GM12878 (cell line): ENCODE data around the gene PTGIS. TPM values are rescaled to one million over a fixed set of nuclear protein-coding genes. Genes with fewer than 3 reads are reported as not detected.

Experiments
- ATAC-seq: fragments of 200-7000 bp; cut with Tn5 transposase; 3 replicates; pipeline ENCODE4 v1.9.1; 2020; ENCODE audit warnings: mild to moderate bottlenecking, moderate library complexity
- BruUV-seq: library from RNA; stranded (reverse); fragments of 400-500 nt; replicated peaks from 2 replicates; lab custom pipeline; 2021; lab: Mats Ljungman, UMichigan
- CTCF ChIA-PET: fragments of 300-600 bp; sonication (Branson Sonifier 250); formaldehyde crosslinking; extraction: SDS; loops from one replicate; lab custom pipeline; 2021; ENCODE audit warnings: inconsistent platforms; lab: Yijun Ruan, JAX
- POLR2A ChIA-PET: fragments of 350-600 bp; formaldehyde crosslinking; extraction: SDS; loops from one replicate; lab custom pipeline; 2021; ENCODE audit warnings: inconsistent platforms; lab: Charles Lee
- RAD21 ChIA-PET: fragments of 300-600 bp; sonication (Branson Sonifier 250); formaldehyde crosslinking; loops from one replicate; lab custom pipeline; 2023; ENCODE audit warnings: antibody characterized with exemption; ENCODE audit not compliant: unreplicated experiment; lab: Charles Lee
- SMC1A ChIA-PET: fragments of 300-600 bp; sonication (Branson Sonifier 250); formaldehyde crosslinking; loops from one replicate; lab custom pipeline; 2023; ENCODE audit not compliant: unreplicated experiment, uncharacterized antibody; lab: Charles Lee
- DNase-seq: peaks from one replicate; pipeline ENCODE4 v3.0.0-alpha.2; 2011; ENCODE audit warnings: low read depth, low spot score
- FAIRE-seq: peaks from 3 replicates; lab custom pipeline; 2011; peaks lifted over from hg19 to GRCh38; lab: Jason Lieb, UNC
- H2AFZ ChIP-seq: 2 replicates; pipeline ENCODE4 v1.6.0; 2011; ENCODE audit warnings: low read depth, low read length, control low read depth; ENCODE audit not compliant: control insufficient read depth
- H3K27ac ChIP-seq: 2 replicates; pipeline ENCODE4 v1.5.1; 2011; ENCODE audit warnings: control low read depth; ENCODE audit not compliant: control insufficient read depth, insufficient read depth
- H3K27me3 ChIP-seq, 2 experiments: replicated peaks in 1 of 2; 2 replicates each; pipeline versions ENCODE4 v1.6.0 to v1.6.1; 2011; ENCODE audit warnings: low read length in 1 of 2; ENCODE audit not compliant: control insufficient read depth in 2 of 2, insufficient read depth in 2 of 2
- H3K36me3 ChIP-seq, 2 experiments: 2 replicates each; pipeline ENCODE4 v1.5.1; 2011; ENCODE audit warnings: low read length in 1 of 2; ENCODE audit not compliant: control insufficient read depth in 2 of 2, insufficient read depth in 2 of 2
- H3K4me1 ChIP-seq: 2 replicates; pipeline ENCODE4 v1.6.1; 2011; ENCODE audit warnings: mild to moderate bottlenecking, low read length, moderate library complexity, mixed read lengths; ENCODE audit not compliant: control insufficient read depth, insufficient read depth
- H3K4me2 ChIP-seq: 2 replicates; pipeline ENCODE4 v1.6.0; 2011; ENCODE audit warnings: control low read depth; ENCODE audit not compliant: control insufficient read depth, insufficient read depth
- H3K4me3 ChIP-seq: fragments of 200-600 bp; sonication (generic); 2 replicates; pipeline ENCODE4 v1.5.1; 2016
- H3K79me2 ChIP-seq: 2 replicates; pipeline ENCODE4 v1.6.0; 2011; ENCODE audit warnings: low read length; ENCODE audit not compliant: control insufficient read depth, insufficient read depth
- H3K9ac ChIP-seq: 2 replicates; pipeline ENCODE4 v1.8.0; 2011; ENCODE audit warnings: low read length, control low read depth, mixed read lengths; ENCODE audit not compliant: control insufficient read depth, insufficient read depth
- H3K9me3 ChIP-seq: replicated peaks from 3 replicates; pipeline ENCODE4 v1.5.1; 2011; ENCODE audit warnings: mild to moderate bottlenecking, low read length; ENCODE audit not compliant: control insufficient read depth, insufficient read depth
- H4K20me1 ChIP-seq: 2 replicates; pipeline ENCODE4 v1.6.0; 2011; ENCODE audit not compliant: control insufficient read depth, insufficient read depth
- BHLHE40 ChIP-seq, 2 experiments: fragments of 450-650 bp in 1 of 2; IDR thresholded peaks; 2 replicates each; pipeline ENCODE4 v1.6.1; 2011 to 2017; ENCODE audit warnings: low read depth in 2 of 2, borderline replicate concordance in 1 of 2, improper control_type of control experiment in 1 of 2, low read length in 1 of 2, mild to moderate bottlenecking in 1 of 2
- CREB1 ChIP-seq: IDR thresholded peaks from 2 replicates; pipeline ENCODE4 v1.6.1; 2012; ENCODE audit warnings: low read depth, mild to moderate bottlenecking, inconsistent platforms
- CREM ChIP-seq: IDR thresholded peaks from 2 replicates; pipeline ENCODE4 v1.6.1; 2014; ENCODE audit warnings: antibody characterized with exemption, low read depth
- ELK1 ChIP-seq: IDR thresholded peaks from 2 replicates; pipeline ENCODE4 v1.6.1; 2012; ENCODE audit warnings: low read depth, low read length, improper control_type of control experiment
- MYC ChIP-seq: IDR thresholded peaks from 2 replicates; pipeline ENCODE4 v1.6.1; 2011; ENCODE audit warnings: mild to moderate bottlenecking, low read length, moderate library complexity, inconsistent platforms; ENCODE audit not compliant: insufficient read depth, insufficient replicate concordance, insufficient read length, severe bottlenecking
- NFYA ChIP-seq: IDR thresholded peaks from 2 replicates; pipeline ENCODE4 v1.6.1; 2011; ENCODE audit warnings: low read depth, mild to moderate bottlenecking, low read length, improper control_type of control experiment, borderline replicate concordance
- NFYB ChIP-seq: IDR thresholded peaks from 2 replicates; pipeline ENCODE4 v1.6.1; 2011; ENCODE audit warnings: low read depth, mild to moderate bottlenecking, low read length, improper control_type of control experiment, moderate library complexity; ENCODE audit not compliant: insufficient read depth
- NRF1 ChIP-seq: conservative IDR thresholded peaks from 2 replicates; pipeline ENCODE4 v1.6.1; 2011; ENCODE audit warnings: mild to moderate bottlenecking, low read depth, low read length, improper control_type of control experiment
- RB1 ChIP-seq: fragments of 450-650 bp; formaldehyde crosslinking; IDR thresholded peaks from 2 replicates; pipeline ENCODE4 v1.6.1; 2017; ENCODE audit warnings: mild to moderate bottlenecking, borderline replicate concordance
- RELB ChIP-seq: fragments of 450-650 bp; IDR thresholded peaks from 2 replicates; pipeline ENCODE4 v1.6.1; 2017; ENCODE audit warnings: low read depth, mild to moderate bottlenecking, moderate library complexity
- SMC3 ChIP-seq: IDR thresholded peaks from 2 replicates; pipeline ENCODE4 v1.6.1; 2011; ENCODE audit warnings: low read length, improper control_type of control experiment, borderline replicate concordance
- SREBF2 ChIP-seq: IDR thresholded peaks from 2 replicates; pipeline ENCODE4 v1.6.1; 2012; ENCODE audit warnings: mild to moderate bottlenecking, low read length
- TCF3 ChIP-seq: IDR thresholded peaks from 2 replicates; pipeline ENCODE4 v1.6.1; 2012; ENCODE audit warnings: low read depth, mild to moderate bottlenecking, low read length, borderline replicate concordance; ENCODE audit not compliant: insufficient read depth
- ZBED1 ChIP-seq: IDR thresholded peaks from 2 replicates; pipeline ENCODE4 v1.6.1; 2016; ENCODE audit warnings: borderline replicate concordance
- ZNF24 ChIP-seq: fragments of 450-650 bp; IDR thresholded peaks from 2 replicates; pipeline ENCODE4 v1.6.1; 2017; ENCODE audit warnings: antibody characterized with exemption, mild to moderate bottlenecking
- WGBS: methylation state at CpG from one replicate; pipeline ENCODE4 v1.1.6; 2016; ENCODE audit warnings: low lambda C conversion rate; ENCODE audit not compliant: insufficient replicate concordance, insufficient coverage; ENCODE audit errors: missing lambda C conversion rate; 5-methylcytosine and 5-hydroxymethylcytosine counted together
- in situ Hi-C: fragments of 300-500 bp; cut with MboI; formaldehyde crosslinking; loops from 9 replicates; pipeline ENCODE4 v1.14.3; 2018; ENCODE audit warnings: mixed read lengths
- intact Hi-C: fragments of 100-400 bp; cut with micrococcal nuclease; formaldehyde crosslinking; loops from one replicate; pipeline ENCODE4 v1.14.2; 2022; ENCODE audit not compliant: unreplicated experiment
- polyA plus RNA-seq, 11 experiments: library from polyadenylated mRNA; depleted of rRNA in 4 of 11; unstranded in 6 of 11; stranded (reverse) in 5 of 11; fragments of >200 nt; fragmentation: Nextera tagmentation in 4 of 11; fragmentation: Illumina TruSeq in 1 of 11; extraction: Ambion mirVana in 4 of 11; extraction: Trizol in 1 of 11; gene quantifications; 1 replicate in 1 of 11; 2 replicates in 10 of 11; pipeline versions ENCODE4 v1.2.1 to v1.2.3, GENCODE V29; 2011 to 2016; ENCODE audit warnings: inconsistent platforms in 2 of 11, missing spikeins in 2 of 11, low read depth in 1 of 11
- total RNA-seq, 4 experiments: library from RNA; depleted of rRNA in 3 of 4; stranded (reverse); fragments of >200 nt in 3 of 4; fragmentation: Illumina TruSeq in 1 of 4; extraction: Trizol in 1 of 4; gene quantifications; 2 replicates each; pipeline versions ENCODE4 v1.2.1 to v1.2.3, GENCODE V29; 2013 to 2021
- TF ChIP-seq, protein P1 (sequence below): IDR thresholded peaks from 2 replicates; pipeline ENCODE4 v1.6.1; 2011; ENCODE audit warnings: mild to moderate bottlenecking, low read depth, low read length, moderate library complexity; ENCODE audit not compliant: insufficient replicate concordance
- TF ChIP-seq, protein P2 (sequence below): fragments of 450-650 bp; IDR thresholded peaks from 2 replicates; pipeline ENCODE4 v1.6.1; 2016; ENCODE audit warnings: mild to moderate bottlenecking, moderate library complexity, borderline replicate concordance

The PTGIS gene
- total and polyA plus RNA-seq, 10 of the 15 experiments (the other 5 are each of a cell fraction or from before 2014, with no cell fraction given) = 0.10 TPM; not detected in 9

DNA sequence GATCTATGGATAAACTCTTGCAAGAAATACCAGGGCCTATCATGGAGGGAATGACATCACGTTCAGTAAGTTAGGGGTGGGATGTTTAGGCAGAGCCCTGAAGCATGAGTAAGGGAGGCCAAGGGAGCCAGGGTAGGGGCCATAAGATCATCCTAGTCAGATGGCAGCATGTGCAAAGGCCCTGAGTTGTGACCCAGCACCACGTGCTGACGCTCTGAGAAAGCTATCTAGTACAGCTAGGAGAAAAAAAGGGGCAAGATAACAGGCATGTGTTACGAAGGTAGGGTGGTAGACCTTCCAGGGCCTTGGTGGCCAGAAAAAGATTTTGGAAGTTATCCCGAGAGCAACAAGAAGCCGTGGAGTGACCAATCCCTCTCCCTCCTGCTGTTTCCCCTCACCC is 107.8 kb downstream of the PTGIS start:
- H3K4me1 ChIP-seq = no peaks in the 10 kb centered on the region
- no peaks in the 10 kb centered on the region for H3K79me2 ChIP-seq
- no peaks in the 10 kb centered on the region for H4K20me1 ChIP-seq
- H3K4me2 ChIP-seq = no peak overlapping the region
- no peak overlapping the region for H2AFZ ChIP-seq
- in situ Hi-C loops (no loop called here), intact Hi-C loops (no loop called here)
- peaks cover 3% of the 10 kb centered on the region in 2 experiments for H3K27me3 ChIP-seq
- WGBS = 4% methylated on average over 6 of the region's 6 CpGs
- no peaks in the 10 kb centered on the region for H3K36me3 ChIP-seq
- FAIRE-seq (no peak), ATAC-seq (no peak), DNase-seq (no peak)
- POLR2A ChIA-PET = no interaction called here
- no peak overlapping the region for H3K4me3 ChIP-seq
- no peak overlapping the region for H3K27ac ChIP-seq
- no TSS peak for BruUV-seq
- H3K9ac ChIP-seq = no peak overlapping the region
- SMC1A ChIA-PET = interaction anchor here (1.1 kb wide), 1 partner anchor 9 kb away, joined by 3 read pairs; no protein-coding TSS in a partner anchor
- no peaks in the 10 kb centered on the region for H3K9me3 ChIP-seq
- RAD21 ChIA-PET = no interaction called here
- CTCF ChIA-PET = no interaction called here
- TF ChIP-seq NFYB (no peak), TCF3 (no peak), CREB1 (no peak), ZNF24 (no peak), MYC (no peak), NFYA (no peak), RB1 (no peak), ELK1 (no peak), SREBF2 (no peak), RELB (no peak), CREM (no peak), NRF1 (no peak), SMC3 (no peak), ZBED1 (no peak), BHLHE40 (IDR thresholded peaks at IDR 0.05; ENCODE audit: borderline replicate concordance in 1 of 2, low read depth in 2 of 2, low read length in 1 of 2) (no peak)
- TF ChIP-seq, protein P1, sequence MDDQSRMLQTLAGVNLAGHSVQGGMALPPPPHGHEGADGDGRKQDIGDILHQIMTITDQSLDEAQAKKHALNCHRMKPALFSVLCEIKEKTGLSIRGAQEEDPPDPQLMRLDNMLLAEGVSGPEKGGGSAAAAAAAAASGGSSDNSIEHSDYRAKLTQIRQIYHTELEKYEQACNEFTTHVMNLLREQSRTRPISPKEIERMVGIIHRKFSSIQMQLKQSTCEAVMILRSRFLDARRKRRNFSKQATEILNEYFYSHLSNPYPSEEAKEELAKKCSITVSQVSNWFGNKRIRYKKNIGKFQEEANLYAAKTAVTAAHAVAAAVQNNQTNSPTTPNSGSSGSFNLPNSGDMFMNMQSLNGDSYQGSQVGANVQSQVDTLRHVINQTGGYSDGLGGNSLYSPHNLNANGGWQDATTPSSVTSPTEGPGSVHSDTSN = no peak
- TF ChIP-seq, protein P2, sequence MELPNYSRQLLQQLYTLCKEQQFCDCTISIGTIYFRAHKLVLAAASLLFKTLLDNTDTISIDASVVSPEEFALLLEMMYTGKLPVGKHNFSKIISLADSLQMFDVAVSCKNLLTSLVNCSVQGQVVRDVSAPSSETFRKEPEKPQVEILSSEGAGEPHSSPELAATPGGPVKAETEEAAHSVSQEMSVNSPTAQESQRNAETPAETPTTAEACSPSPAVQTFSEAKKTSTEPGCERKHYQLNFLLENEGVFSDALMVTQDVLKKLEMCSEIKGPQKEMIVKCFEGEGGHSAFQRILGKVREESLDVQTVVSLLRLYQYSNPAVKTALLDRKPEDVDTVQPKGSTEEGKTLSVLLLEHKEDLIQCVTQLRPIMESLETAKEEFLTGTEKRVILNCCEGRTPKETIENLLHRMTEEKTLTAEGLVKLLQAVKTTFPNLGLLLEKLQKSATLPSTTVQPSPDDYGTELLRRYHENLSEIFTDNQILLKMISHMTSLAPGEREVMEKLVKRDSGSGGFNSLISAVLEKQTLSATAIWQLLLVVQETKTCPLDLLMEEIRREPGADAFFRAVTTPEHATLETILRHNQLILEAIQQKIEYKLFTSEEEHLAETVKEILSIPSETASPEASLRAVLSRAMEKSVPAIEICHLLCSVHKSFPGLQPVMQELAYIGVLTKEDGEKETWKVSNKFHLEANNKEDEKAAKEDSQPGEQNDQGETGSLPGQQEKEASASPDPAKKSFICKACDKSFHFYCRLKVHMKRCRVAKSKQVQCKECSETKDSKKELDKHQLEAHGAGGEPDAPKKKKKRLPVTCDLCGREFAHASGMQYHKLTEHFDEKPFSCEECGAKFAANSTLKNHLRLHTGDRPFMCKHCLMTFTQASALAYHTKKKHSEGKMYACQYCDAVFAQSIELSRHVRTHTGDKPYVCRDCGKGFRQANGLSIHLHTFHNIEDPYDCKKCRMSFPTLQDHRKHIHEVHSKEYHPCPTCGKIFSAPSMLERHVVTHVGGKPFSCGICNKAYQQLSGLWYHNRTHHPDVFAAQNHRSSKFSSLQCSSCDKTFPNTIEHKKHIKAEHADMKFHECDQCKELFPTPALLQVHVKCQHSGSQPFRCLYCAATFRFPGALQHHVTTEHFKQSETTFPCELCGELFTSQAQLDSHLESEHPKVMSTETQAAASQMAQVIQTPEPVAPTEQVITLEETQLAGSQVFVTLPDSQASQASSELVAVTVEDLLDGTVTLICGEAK = no peak
